ENCODE measurements around the gene RASGRF2.

Gene RASGRF2

DNA sequence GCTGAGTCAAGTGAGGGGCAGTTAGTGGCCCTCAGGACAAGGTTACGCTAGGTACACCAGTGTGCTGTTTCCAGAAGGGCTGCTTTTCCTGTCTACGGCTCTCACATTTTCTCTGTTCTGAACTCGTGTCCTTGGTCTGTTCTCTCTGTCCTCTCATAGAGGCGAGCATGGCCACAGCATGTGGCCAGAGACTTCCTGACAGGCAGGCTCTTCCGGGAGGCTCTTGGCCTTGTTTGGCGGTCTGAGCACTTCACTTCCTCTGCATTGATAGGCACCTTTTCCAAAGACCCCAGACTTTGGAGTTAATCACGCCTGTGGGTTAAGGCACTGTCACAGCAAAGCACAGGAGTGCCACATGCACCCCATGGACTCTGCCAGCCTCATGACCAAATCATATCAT is 274.1 kb downstream of the RASGRF2 start:
- H3K4me3 ChIP-seq (replicated peaks; ENCODE audit: low read depth, low read length), result no peak overlapping the region
- DNase-seq (ENCODE audit: extremely low read depth, low read depth), result no peak
- TF ChIP-seq, protein P1, sequence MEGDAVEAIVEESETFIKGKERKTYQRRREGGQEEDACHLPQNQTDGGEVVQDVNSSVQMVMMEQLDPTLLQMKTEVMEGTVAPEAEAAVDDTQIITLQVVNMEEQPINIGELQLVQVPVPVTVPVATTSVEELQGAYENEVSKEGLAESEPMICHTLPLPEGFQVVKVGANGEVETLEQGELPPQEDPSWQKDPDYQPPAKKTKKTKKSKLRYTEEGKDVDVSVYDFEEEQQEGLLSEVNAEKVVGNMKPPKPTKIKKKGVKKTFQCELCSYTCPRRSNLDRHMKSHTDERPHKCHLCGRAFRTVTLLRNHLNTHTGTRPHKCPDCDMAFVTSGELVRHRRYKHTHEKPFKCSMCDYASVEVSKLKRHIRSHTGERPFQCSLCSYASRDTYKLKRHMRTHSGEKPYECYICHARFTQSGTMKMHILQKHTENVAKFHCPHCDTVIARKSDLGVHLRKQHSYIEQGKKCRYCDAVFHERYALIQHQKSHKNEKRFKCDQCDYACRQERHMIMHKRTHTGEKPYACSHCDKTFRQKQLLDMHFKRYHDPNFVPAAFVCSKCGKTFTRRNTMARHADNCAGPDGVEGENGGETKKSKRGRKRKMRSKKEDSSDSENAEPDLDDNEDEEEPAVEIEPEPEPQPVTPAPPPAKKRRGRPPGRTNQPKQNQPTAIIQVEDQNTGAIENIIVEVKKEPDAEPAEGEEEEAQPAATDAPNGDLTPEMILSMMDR (IDR thresholded peaks at IDR 0.05; ENCODE audit: low read depth, low read length, missing control alignments), result no peak

DNA sequence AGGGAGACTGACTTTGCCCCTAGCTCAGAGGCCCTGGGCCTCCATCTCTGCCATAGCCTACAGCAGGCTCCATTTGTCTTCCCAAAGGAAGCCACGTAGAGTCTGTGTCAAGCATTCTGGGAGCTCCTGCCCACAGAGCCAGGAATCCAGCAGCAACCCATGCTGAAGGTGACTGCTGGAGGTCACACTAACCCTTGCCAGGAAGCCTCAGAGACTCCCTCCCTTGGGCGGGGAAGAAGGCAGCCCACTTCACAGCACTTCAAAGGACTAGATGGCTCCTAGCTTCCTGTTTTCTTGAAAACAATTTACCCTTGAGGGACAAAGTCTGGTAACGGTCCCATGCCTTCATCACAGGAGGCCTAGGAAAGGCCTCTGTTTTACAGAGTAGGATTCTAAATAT is 274.6 kb downstream of the RASGRF2 start:
- no peak for DNase-seq (ENCODE audit: extremely low read depth, low read depth)
- TF ChIP-seq, protein P1 (IDR thresholded peaks at IDR 0.05; ENCODE audit: low read depth, low read length, missing control alignments), result no peak
- H3K4me3 ChIP-seq (replicated peaks; ENCODE audit: low read depth, low read length), result no peak overlapping the region

DNA sequence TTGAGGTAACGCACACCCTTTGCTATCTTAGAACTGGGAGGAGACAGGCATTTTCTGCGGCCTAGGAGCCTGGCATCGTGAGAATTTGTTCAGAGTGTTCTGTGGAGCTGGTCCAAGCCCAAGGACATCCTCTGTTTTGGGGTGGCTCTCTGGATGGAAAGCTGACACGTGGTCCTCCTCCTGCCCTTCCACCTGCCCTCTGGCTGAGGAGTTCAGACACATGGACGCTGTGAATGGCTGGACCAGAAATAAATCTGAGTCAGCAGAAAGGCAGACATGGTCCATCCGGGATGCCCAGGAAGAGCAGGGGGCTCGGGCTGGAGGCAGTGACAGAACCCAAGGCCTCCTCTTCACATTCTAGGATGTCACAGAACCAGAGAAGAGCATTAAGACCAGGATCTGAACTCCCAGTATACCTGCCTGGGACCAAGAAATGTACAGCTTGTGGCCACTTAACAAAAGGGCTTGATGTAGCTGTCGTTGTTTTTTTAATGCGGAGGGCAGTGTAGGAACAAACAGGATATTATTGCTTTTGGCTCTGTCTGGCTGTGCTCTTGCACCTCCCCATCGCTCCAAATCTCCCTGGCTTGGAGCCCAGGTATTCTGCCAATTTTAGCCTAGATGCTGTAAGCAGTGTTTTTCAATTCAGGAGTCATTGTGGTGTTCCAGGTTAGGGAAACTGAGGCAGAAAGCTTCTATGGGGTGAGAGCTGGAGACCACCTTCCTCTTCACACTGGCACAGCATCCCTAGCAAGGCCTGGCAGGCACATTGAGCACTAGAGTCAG is 275.3 kb downstream of the RASGRF2 start:
- TF ChIP-seq, protein P1 (IDR thresholded peaks at IDR 0.05; ENCODE audit: low read depth, low read length, missing control alignments), result no peak
- no peak overlapping the region for H3K4me3 ChIP-seq (replicated peaks; ENCODE audit: low read depth, low read length)
- no peak for DNase-seq (ENCODE audit: extremely low read depth, low read depth)

DNA sequence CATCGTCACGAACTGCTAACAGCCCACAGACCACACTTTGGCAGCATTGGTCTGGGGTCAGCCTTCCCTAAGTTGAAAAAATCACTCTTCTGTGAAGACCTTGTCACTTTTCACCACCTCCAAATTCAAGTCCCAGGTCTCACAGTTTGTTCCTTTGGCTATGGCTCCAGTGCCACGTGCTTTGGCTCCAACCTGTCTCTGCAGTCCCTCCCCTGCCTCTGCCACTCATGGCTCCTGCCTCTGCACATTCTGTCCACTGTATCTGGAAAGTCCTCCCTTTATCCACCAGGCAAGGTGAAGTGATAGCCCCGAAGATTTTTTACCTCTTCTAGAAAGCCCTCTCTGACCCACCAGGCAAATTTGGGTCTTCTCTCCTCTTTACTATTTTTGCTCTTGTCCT is 278.3 kb downstream of the RASGRF2 start:
- no peak overlapping the region for H3K4me3 ChIP-seq (replicated peaks; ENCODE audit: low read depth, low read length)
- TF ChIP-seq, protein P1 (IDR thresholded peaks at IDR 0.05; ENCODE audit: low read depth, low read length, missing control alignments), result no peak
- no peak for DNase-seq (ENCODE audit: extremely low read depth, low read depth)

DNA sequence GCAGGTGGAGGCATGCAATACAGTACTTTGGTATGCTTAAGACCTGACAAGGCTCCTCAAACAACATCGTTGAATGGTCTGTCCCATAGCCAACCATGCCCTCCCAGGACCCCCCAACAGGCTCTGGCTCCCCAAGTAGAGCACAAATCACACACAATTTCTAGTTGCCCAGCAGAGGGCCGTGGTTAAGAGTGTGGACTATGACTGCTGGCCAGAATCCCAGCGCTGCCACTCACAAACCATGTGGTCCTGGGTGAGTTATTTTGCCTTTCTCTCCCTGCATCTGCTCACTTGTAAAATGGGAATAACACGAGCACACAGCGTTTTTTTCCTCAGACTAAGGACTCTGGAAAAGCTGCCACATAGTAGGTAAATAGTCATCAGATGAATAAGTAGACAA is 279.4 kb downstream of the RASGRF2 start:
- no peak overlapping the region for H3K4me3 ChIP-seq (replicated peaks; ENCODE audit: low read depth, low read length)
- TF ChIP-seq, protein P1 (IDR thresholded peaks at IDR 0.05; ENCODE audit: low read depth, low read length, missing control alignments), result no peak
- no peak for DNase-seq (ENCODE audit: extremely low read depth, low read depth)

DNA sequence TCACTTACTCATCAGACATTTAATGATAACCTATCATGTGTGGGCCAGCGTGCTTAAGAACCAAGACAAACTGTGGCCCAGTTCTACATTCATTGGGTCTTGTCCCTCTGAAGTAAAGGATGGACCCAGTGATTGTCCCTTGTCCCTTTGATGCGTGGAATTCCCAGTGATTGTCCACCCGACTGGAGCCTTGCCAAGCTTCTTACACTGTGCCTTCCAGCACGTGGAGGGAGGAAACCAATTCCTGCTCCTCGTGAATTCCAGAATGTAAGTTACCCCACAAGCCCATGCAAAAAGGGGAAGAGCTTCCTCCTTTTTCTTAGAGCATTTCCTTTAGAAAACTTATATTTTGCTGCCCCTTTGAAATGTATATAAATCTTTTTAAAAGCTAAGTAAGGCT is 280.8 kb downstream of the RASGRF2 start:
- DNase-seq (ENCODE audit: extremely low read depth, low read depth), result no peak
- TF ChIP-seq, protein P1 (IDR thresholded peaks at IDR 0.05; ENCODE audit: low read depth, low read length, missing control alignments), result no peak
- no peak overlapping the region for H3K4me3 ChIP-seq (replicated peaks; ENCODE audit: low read depth, low read length)

All from HFF-Myc (cell line).